ENCODE results near the gene EP400. TPM values are rescaled to one million over a fixed set of nuclear protein-coding genes. Genes with fewer than 3 reads are reported as not detected.

Gene EP400
- polyA plus RNA-seq, 1 donor (not counting 4 experiments of a cell fraction or from before 2014, with no cell fraction given): 4.1 TPM

DNA sequence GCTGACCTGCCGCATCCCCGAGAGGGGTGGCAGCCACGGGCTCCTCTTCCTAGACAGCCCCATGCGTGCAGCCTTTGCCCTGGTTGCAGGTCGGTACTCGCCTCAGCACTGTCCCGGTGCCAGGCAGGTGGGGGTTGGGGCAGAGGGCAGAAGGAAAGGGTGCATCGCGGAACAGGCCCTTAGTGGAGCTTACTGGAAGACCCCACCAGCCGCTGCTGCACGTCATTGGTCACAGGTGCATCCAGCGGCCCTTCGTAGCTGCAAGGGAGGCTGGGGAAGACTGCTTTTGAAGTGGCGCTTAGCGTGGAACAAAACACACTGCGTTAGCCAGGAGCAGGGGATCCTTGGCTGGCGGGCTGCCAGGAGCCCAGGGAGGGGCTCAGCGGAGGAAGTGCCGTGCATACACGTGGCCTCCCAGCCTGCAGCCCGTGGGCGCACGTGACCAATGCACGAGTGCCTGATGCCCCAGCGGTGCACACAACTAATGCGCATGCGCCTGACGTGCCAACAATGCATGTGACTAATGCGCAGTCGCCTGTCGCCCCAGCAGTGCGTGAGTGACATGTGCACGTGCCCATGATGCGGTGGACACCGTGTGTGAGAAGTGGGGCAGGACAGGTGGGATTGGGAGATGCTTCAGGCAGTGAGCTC, 5.0 kb upstream of the EP400 start:
- Histone ChIP-seq H3K36me3 (ENCODE audit: control insufficient read depth in 2 of 2, extremely low read depth in 1 of 2, insufficient read depth in 2 of 2, low read length in 2 of 2) (peaks cover 20 to 29% of the 10 kb centered on the region in 2 experiments), H3K79me2 (ENCODE audit: control insufficient read depth, insufficient read depth, low read length) (peaks cover 2% of the 10 kb centered on the region), H3K9ac (ENCODE audit: control insufficient read depth, extremely low read depth, insufficient read depth, low read length) (no peak overlapping the region), H3K4me3 (ENCODE audit: control insufficient read depth in 2 of 3, extremely low read depth in 1 of 3, insufficient read depth in 2 of 3, low read depth in 1 of 3, low read length in 3 of 3) (no peak overlapping the region), H3K27me3 (ENCODE audit: control insufficient read depth, extremely low read depth, insufficient read depth, low read length) (no peaks in the 10 kb centered on the region), H3K9me3 (ENCODE audit: control insufficient read depth, low read depth, low read length) (no peaks in the 10 kb centered on the region), H2AFZ (ENCODE audit: control insufficient read depth, low read length) (no peak overlapping the region), H3K9me1 (ENCODE audit: control insufficient read depth, extremely low read depth, insufficient read depth, low read length) (no peaks in the 10 kb centered on the region), H3K4me2 (ENCODE audit: control insufficient read depth, extremely low read depth, insufficient read depth, low read depth, low read length) (no peak overlapping the region), H4K20me1 (ENCODE audit: control insufficient read depth, extremely low read depth, insufficient read depth, low read length) (peaks cover 3% of the 10 kb centered on the region), H3K4me1 (ENCODE audit: control insufficient read depth, extremely low read depth, insufficient read depth, low read length) (no peaks in the 10 kb centered on the region), H3K27ac (ENCODE audit: control insufficient read depth, insufficient read depth, low read length) (no peak overlapping the region)
- TF ChIP-seq EZH2 (IDR thresholded peaks at IDR 0.05; ENCODE audit: low read length): no peak
- TF ChIP-seq, protein P1, sequence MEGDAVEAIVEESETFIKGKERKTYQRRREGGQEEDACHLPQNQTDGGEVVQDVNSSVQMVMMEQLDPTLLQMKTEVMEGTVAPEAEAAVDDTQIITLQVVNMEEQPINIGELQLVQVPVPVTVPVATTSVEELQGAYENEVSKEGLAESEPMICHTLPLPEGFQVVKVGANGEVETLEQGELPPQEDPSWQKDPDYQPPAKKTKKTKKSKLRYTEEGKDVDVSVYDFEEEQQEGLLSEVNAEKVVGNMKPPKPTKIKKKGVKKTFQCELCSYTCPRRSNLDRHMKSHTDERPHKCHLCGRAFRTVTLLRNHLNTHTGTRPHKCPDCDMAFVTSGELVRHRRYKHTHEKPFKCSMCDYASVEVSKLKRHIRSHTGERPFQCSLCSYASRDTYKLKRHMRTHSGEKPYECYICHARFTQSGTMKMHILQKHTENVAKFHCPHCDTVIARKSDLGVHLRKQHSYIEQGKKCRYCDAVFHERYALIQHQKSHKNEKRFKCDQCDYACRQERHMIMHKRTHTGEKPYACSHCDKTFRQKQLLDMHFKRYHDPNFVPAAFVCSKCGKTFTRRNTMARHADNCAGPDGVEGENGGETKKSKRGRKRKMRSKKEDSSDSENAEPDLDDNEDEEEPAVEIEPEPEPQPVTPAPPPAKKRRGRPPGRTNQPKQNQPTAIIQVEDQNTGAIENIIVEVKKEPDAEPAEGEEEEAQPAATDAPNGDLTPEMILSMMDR (optimal IDR thresholded peaks at IDR 0.05 in 1 of 3, IDR thresholded peaks at IDR 0.05 in 1 of 3, conservative IDR thresholded peaks at IDR 0.05 in 1 of 3; ENCODE audit: extremely low read depth in 1 of 3, insufficient read depth in 2 of 3, low read length in 3 of 3): no peak
- dilution Hi-C loops (cut with MboI; ENCODE audit: extremely low pct_ligation_motif_present, low sequenced_read_pairs): no loop called here
- FAIRE-seq: no peak
- no peak for DNase-seq (ENCODE audit: low read depth, low spot score)

DNA sequence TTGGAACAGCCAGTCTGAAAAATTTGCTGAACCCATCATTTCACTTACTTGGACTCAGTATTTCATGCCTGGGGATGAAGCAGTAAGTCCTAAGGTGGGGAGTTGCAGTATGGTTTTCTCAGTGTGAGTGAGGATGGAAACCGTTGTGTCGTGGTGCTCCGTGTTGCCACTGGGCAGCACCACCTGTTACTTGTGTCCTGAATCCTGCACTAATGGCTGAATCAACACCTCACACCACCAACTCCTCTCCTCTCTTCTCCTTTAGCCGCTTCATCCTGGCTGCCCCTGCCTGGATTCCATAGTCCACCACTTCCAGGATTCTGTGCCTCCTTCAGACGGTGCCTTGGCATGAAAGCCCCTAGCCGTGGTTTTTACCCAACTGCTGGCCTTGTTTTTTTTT, 3.0 kb upstream of the EP400 start:
- no peak for TF ChIP-seq EZH2 (IDR thresholded peaks at IDR 0.05; ENCODE audit: low read length)
- TF ChIP-seq, protein P1 (optimal IDR thresholded peaks at IDR 0.05 in 1 of 3, IDR thresholded peaks at IDR 0.05 in 1 of 3, conservative IDR thresholded peaks at IDR 0.05 in 1 of 3; ENCODE audit: extremely low read depth in 1 of 3, insufficient read depth in 2 of 3, low read length in 3 of 3): no peak
- Histone ChIP-seq H3K27ac (ENCODE audit: control insufficient read depth, insufficient read depth, low read length) (no peak overlapping the region), H2AFZ (ENCODE audit: control insufficient read depth, low read length) (no peak overlapping the region), H3K9me1 (ENCODE audit: control insufficient read depth, extremely low read depth, insufficient read depth, low read length) (no peaks in the 10 kb centered on the region), H3K27me3 (ENCODE audit: control insufficient read depth, extremely low read depth, insufficient read depth, low read length) (no peaks in the 10 kb centered on the region), H3K79me2 (ENCODE audit: control insufficient read depth, insufficient read depth, low read length) (peaks cover 18% of the 10 kb centered on the region), H3K4me1 (ENCODE audit: control insufficient read depth, extremely low read depth, insufficient read depth, low read length) (peaks cover 3% of the 10 kb centered on the region), H3K4me3 (ENCODE audit: control insufficient read depth in 2 of 3, extremely low read depth in 1 of 3, insufficient read depth in 2 of 3, low read depth in 1 of 3, low read length in 3 of 3) (no peak overlapping the region), H4K20me1 (ENCODE audit: control insufficient read depth, extremely low read depth, insufficient read depth, low read length) (peaks cover 2% of the 10 kb centered on the region), H3K9ac (ENCODE audit: control insufficient read depth, extremely low read depth, insufficient read depth, low read length) (no peak overlapping the region), H3K9me3 (ENCODE audit: control insufficient read depth, low read depth, low read length) (no peaks in the 10 kb centered on the region), H3K4me2 (ENCODE audit: control insufficient read depth, extremely low read depth, insufficient read depth, low read depth, low read length) (no peak overlapping the region), H3K36me3 (ENCODE audit: control insufficient read depth in 2 of 2, extremely low read depth in 1 of 2, insufficient read depth in 2 of 2, low read length in 2 of 2) (peaks cover 12 to 18% of the 10 kb centered on the region in 2 experiments)
- FAIRE-seq: no peak
- dilution Hi-C loops (cut with MboI; ENCODE audit: extremely low pct_ligation_motif_present, low sequenced_read_pairs): no loop called here
- no peak for DNase-seq (ENCODE audit: low read depth, low spot score)
